Measurements from ENCODE around the gene ANKDD1B.

The ANKDD1B gene

GRCh38 chr5:75707911-75708509 is 96.8 kb downstream of the ANKDD1B start:
- H3K4me3 ChIP-seq (ENCODE audit: insufficient read depth, low read length, poor library complexity, severe bottlenecking): no peak overlapping the region
- no peak overlapping the region for H3K4me2 ChIP-seq (ENCODE audit: low read depth, low read length, poor library complexity, severe bottlenecking)
- no peaks in the 10 kb centered on the region for H3F3A ChIP-seq (ENCODE audit: insufficient read depth)
- peaks cover 7% of the 10 kb centered on the region; the same call in 1 of the 2 replicates for H4K20me1 ChIP-seq (ENCODE audit: low read depth, low read length)
- TF ChIP-seq EZH2phosphoT487 (conservative IDR thresholded peaks at IDR 0.05; ENCODE audit: low read length) (no peak), CTCF (IDR thresholded peaks at IDR 0.05; ENCODE audit: insufficient read depth, low read length, poor library complexity, severe bottlenecking) (no peak)
- no peak overlapping the region for H3K9ac ChIP-seq (ENCODE audit: low read length)
- H3K27ac ChIP-seq (ENCODE audit: low read depth, low read length): no peak overlapping the region
- peaks cover 26% of the 10 kb centered on the region for H3K79me2 ChIP-seq (ENCODE audit: insufficient read depth, low read length)
- H2AFZ ChIP-seq (ENCODE audit: low read depth, low read length, severe bottlenecking): no peak overlapping the region
- H3K9me3 ChIP-seq (ENCODE audit: insufficient read depth, low read length): no peaks in the 10 kb centered on the region
- no peaks in the 10 kb centered on the region for H3K9me2 ChIP-seq (replicated peaks; ENCODE audit: insufficient read depth, low read length)
- no peaks in the 10 kb centered on the region for H3K27me3 ChIP-seq (ENCODE audit: low read length)
- H3K36me3 ChIP-seq (ENCODE audit: low read length): peaks cover 38% of the 10 kb centered on the region

GRCh38 chr5:75710637-75711036 is 99.4 kb downstream of the ANKDD1B start:
- Histone ChIP-seq H4K20me1 (ENCODE audit: low read depth, low read length) (peaks cover 7% of the 10 kb centered on the region; the same call in 1 of the 2 replicates), H3K9me2 (replicated peaks; ENCODE audit: insufficient read depth, low read length) (no peaks in the 10 kb centered on the region), H3F3A (ENCODE audit: insufficient read depth) (no peaks in the 10 kb centered on the region), H3K9ac (ENCODE audit: low read length) (no peak overlapping the region), H3K9me3 (ENCODE audit: insufficient read depth, low read length) (no peaks in the 10 kb centered on the region), H3K4me2 (ENCODE audit: low read depth, low read length, poor library complexity, severe bottlenecking) (no peak overlapping the region), H3K27me3 (ENCODE audit: low read length) (no peaks in the 10 kb centered on the region), H3K4me3 (ENCODE audit: insufficient read depth, low read length, poor library complexity, severe bottlenecking) (no peak overlapping the region), H3K79me2 (ENCODE audit: insufficient read depth, low read length) (peaks cover 52% of the 10 kb centered on the region), H3K36me3 (ENCODE audit: low read length) (peaks cover 24% of the 10 kb centered on the region; the same call in 1 of the 2 replicates), H2AFZ (ENCODE audit: low read depth, low read length, severe bottlenecking) (no peak overlapping the region), H3K27ac (ENCODE audit: low read depth, low read length) (no peak overlapping the region)
- TF ChIP-seq CTCF (IDR thresholded peaks at IDR 0.05; ENCODE audit: insufficient read depth, low read length, poor library complexity, severe bottlenecking): no peak
- TF ChIP-seq EZH2phosphoT487 (conservative IDR thresholded peaks at IDR 0.05; ENCODE audit: low read length): no peak

- H4K20me1 ChIP-seq (ENCODE audit: low read depth, low read length): peaks cover 7% of the 10 kb centered on the region; the same call in 1 of the 2 replicates
- no peaks in the 10 kb centered on the region for H3K9me2 ChIP-seq (replicated peaks; ENCODE audit: insufficient read depth, low read length)
- no peak overlapping the region for H3K4me2 ChIP-seq (ENCODE audit: low read depth, low read length, poor library complexity, severe bottlenecking)
- no peak for TF ChIP-seq EZH2phosphoT487 (conservative IDR thresholded peaks at IDR 0.05; ENCODE audit: low read length)
- no peak for TF ChIP-seq CTCF (IDR thresholded peaks at IDR 0.05; ENCODE audit: insufficient read depth, low read length, poor library complexity, severe bottlenecking)
- no peaks in the 10 kb centered on the region for H3K9me3 ChIP-seq (ENCODE audit: insufficient read depth, low read length)
- H2AFZ ChIP-seq (ENCODE audit: low read depth, low read length, severe bottlenecking): no peak overlapping the region
- no peak overlapping the region for H3K4me3 ChIP-seq (ENCODE audit: insufficient read depth, low read length, poor library complexity, severe bottlenecking)
- H3K27ac ChIP-seq (ENCODE audit: low read depth, low read length): no peak overlapping the region
- no peaks in the 10 kb centered on the region for H3K27me3 ChIP-seq (ENCODE audit: low read length)
- H3K36me3 ChIP-seq (ENCODE audit: low read length): peaks cover 24% of the 10 kb centered on the region; the same call in 1 of the 2 replicates
- H3F3A ChIP-seq (ENCODE audit: insufficient read depth): no peaks in the 10 kb centered on the region
- no peak overlapping the region for H3K9ac ChIP-seq (ENCODE audit: low read length)
- peaks cover 57% of the 10 kb centered on the region for H3K79me2 ChIP-seq (ENCODE audit: insufficient read depth, low read length)
Measured at GRCh38 chr5:75711151-75711550, 99.9 kb downstream of the ANKDD1B start.

All from SU-DHL-6 (cell line).